CD1c-positive myeloid dendritic cell (primary cell): ENCODE data around the gene EVPL.

Source experiments
- DNase-seq: peaks from one replicate; pipeline ENCODE4 v3.0.0-alpha.2; 2016; ENCODE audit errors: extremely low spot score

Gene EVPL

DNA sequence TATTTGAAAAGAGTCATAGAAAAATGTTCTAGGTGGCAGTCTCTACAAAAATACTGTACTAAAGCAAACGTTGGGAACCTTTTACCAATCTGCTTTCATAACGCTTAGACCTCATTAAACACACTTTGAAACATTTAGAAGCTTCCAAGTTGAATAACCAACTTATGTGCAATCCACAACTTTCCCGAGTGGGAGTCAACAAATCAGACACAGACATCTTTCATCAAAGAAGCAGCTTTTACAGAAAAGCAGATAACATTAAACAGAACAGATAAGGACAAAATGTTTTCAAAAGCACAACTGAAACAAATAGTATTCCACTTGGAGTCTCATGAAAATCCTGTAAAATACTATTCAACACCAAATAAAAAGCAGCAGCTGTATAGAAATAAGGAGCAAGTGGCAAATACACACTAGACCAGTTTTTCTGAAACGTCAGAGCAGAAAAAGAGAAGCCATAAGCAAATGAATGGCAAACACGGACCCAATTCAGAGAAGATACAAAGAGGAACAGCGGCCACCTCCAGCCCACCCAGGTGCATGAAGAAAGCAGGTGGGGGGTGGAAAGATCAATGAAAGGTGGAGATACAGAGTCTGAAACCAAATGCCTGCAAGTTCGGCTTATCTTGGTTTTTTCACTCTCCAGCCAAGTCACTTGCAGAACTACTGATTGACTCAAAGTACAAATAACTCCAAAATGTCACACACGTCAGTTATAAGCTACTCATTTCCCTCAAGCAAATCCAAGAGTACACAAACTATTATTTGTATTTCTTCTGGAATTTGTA lies 67.9 kb downstream of the EVPL start:
- DNase-seq = no peak
